ENCODE data around the gene CBX5.
A peak's percentile ranks its signal among the peaks of the same experiment; 100 is the strongest.
"Not testable (repeated sequence)": the region's sequence is repeated elsewhere in the genome, so short reads cannot be mapped to it uniquely, and the experiment has no call there.

CBX5 gene

DNA sequence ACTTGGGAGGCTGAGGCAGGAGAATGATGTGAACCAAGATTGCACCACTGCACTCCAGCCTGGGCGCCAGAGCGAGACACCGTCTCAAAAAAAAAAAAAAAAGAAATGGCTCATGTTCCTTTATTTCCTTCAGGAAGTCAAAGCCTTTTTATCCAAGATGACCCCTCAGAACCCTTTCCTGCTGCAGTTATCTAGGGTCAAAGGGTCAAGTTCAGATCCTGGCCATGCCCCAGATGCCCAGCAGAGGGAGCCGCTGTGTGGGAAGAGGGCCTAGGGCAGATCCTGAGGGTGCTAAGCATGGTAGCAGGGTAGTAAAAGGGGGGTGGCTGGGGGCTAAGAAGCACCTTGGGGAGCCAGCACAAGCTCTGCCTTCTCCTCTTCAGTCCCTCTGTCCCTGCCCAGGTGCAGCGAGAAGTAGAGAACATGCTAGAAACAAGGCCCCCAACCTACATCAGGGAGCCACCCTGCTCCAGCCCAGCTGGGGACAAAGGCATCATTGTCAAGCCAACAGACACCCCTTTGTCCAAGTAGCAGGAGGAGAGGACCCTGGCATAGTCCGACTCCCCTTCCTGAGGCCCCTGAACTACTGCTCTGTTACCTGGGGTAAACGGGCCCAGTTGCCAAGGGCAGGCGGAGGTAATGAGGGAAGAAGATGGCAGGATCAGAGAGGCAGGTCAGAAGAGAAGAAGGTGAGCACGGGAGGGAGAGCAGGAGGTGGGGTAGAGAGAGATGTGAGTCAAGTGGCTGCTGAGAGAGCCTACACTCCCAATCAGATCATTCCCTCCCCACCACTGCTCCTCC lies 14.4 kb upstream of the CBX5 start:
- peak; percentile 19 to 28 for DNase-seq (ENCODE audit: low read depth in 2 of 2)

DNA sequence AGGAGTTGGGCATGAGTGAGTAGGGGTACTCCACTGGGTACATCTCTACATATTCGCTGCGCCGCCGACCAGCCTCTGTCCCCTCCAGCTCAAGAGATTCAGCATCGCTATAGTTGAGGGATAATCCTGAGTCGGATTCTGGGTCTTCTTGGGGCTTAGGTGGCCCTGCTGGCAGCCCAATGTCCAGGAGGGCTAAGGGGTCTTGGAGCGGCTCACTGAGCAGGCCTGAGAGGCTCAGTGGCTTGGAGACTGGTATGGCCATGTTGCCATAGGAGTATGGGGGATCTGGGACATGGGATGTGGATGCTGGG lies 13.0 kb upstream of the CBX5 start:
- DNase-seq (ENCODE audit: low read depth in 2 of 2) = no peak

DNA sequence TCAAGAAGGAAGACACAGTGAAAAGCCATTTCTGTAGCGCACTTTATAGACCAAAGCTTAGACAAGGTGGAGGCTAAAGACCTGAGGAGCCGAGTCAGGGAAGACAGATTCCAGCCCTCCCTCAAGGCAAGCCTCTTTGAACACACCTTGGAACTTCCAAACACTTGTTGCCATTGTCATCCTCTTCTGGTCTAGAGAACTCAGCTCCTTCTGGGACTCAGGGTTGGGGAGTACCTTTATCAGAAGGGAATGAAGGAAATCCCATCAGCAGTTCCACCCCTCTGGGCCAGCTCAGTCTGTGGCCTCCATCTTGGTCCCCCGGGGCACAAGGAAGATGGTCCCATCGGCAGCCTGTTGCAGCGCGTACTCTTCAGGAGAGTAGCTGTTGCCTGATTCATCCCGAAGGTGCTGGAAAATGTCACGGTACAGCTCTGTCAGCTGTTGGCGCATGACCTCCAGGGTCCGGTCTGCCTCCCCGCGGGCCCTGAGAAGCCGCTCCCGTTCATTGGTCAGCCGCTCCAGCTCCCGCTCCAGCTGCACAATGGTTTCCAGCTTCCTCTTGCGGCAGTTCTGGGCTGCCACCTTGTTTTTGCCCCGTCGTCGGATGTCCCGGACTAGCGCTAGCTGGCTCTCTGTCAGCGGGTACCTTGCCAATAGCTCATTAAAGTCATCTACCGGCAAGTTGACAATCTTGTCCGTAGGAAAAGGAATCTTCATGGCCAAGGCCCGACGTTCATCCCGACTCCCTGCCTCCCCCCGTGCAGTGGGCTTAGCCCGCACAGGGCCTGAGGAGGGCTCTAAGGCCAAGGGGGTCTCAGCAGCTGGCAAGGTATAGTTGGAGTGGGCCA lies 12.4 kb upstream of the CBX5 start:
- DNase-seq (ENCODE audit: low read depth in 2 of 2) = no peak

DNA sequence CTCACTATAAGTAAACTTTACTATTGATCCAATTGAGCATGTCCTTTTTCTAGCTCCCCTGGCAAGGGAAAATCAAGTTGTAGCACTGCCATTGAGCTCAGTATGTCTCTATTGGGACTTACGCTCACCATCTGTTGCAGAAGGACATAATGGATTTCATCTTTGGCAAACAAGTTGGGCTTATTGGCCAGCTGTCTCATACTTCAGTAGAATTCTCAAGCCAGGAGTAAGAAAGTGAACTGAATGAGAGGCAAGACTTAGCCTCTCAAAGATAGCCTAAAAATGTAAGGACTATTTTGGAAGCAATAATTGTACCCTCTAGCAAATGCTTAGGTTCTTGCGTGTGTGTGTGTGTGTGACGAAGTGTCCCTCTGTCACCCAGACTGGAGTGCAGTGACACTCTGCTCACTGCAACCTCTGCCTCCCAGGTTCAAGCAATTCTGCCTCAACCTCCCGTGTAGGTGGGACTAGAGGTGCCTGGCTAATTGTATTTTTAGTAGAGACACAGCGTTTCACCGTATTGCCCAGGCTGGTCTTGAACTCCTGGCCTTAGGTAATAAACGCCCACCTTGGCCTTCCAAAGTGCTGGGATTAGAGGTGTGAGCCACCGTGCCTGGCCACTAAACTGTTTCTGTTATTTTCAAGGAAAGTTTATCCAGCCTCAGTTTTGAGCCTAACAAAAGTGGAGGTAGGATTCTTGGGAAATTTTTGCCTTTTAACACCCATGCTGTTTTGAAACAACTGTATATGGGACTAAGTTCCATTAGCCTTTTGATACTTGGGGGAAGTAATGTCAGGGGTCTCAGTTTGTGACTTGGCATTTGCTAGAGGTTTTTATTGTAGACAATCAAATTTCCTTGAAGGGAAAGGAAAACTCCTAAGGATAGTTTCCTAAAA lies 7.6 kb upstream of the CBX5 start:
- DNase-seq (ENCODE audit: low read depth in 2 of 2) = no peak

DNA sequence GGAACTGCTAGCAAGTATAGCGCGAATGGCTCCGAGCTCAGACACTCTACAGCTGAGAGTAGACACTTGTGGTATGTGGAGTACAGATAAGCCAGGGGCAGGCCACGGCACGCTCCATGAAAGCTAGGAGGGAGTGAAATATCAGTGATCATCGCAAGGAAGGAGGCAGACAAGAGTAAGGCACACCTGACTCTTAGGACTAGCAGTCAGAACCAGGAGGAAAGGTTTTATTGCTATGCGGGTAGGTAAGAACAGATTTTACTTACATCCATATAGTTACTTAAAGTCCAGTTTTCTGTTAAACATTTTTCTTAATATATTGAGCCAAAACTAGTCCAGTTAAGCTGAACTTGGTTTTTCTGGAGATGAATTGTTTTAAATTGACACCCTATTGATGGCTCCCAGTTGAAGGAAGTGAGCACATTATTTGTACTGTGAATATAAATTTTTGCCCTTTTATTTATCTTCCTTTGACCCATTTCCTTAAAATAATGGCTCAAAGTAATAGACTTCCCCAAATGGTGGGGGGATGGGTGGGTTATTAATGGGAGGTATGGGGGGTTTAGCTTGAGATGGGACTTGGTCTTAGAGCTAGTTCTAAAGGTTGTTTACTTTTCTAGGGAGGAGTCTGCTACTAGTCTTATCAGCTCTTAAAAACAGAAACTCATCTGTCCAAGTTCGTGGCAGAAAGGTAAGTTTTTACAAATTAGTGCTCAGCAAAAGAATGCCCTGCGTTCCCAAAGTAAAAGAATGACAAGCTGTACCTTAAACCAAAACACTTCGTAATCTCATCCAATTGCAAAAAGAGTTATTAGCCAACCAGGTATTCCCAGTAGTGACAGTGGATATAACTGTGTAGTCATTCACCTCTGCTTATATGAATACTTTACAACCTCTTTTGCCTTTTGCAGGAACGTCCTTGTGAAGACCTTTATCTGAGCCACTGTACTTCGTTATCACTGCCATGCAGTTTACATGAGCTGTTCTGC lies 6.4 kb upstream of the CBX5 start:
- no peak for DNase-seq (ENCODE audit: low read depth in 2 of 2)

DNA sequence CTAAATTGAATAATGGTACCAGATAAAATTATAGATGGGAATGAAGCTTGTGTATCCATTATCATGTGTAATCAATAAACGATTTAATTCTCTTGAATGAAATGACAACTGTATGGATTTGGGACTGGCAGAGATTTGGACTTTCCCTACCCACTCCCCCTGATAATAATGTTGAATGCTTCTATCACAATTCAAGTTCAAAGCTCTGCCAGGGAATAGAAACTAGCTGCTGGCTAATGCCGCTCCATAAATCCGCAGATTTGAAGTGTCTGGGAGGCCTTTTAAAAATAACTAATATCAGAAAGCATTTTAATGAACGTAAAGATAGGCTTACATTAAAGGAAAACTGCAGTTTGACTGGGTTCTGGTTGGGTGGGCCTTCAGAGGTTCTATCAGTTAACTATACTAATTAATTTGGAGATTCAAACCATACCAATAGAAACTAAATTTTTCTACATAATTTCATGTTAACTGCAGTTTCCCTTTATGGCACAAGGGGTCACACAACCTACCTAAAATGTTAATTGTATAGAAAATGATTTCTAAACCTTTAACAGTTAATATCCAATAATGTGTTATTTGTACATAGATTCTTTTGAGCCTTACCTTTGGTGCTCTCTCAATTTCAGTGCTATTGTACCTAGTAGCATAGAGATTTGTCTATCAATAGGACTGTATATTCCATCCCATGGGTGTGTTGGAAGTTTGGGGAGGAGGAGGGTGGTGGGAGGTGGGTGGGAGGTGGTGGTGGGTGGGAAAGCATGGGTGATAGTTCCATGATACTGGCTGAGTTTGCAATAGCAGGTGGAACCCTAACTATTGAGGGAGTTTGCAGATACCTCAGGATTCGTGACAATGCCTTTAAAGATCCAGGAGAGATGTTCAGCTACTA lies 5.5 kb upstream of the CBX5 start:
- no peak for DNase-seq (ENCODE audit: low read depth in 2 of 2)

DNA sequence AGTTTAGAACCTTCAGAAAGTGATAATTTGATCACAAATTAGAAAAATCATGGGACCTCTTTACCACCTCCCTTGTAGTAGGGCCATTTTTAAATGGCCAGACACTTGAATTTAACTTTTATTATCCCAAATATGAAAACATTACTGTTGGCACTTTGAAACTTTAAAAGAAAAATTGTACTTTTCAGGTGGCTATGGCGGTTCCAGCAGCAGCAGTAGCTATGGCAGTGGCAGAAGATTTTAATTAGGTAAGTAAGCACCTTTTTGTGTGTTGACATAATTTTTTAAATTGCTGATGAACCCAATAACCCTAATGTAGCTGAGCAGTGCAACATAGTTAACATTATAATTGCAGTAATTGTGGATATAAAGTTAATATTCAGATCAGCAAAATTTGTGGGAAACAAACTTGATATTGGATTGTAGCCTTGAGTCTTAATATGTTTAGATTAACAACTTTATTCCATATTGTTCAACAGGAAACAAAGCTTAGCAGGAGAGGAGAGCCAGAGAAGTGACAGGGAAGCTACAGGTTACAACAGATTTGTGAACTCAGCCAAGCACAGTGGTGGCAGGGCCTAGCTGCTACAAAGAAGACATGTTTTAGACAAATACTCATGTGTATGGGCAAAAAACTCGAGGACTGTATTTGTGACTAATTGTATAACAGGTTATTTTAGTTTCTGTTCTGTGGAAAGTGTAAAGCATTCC lies 4.3 kb upstream of the CBX5 start:
- DNase-seq (ENCODE audit: low read depth in 2 of 2) = not testable (repeated sequence)

DNA sequence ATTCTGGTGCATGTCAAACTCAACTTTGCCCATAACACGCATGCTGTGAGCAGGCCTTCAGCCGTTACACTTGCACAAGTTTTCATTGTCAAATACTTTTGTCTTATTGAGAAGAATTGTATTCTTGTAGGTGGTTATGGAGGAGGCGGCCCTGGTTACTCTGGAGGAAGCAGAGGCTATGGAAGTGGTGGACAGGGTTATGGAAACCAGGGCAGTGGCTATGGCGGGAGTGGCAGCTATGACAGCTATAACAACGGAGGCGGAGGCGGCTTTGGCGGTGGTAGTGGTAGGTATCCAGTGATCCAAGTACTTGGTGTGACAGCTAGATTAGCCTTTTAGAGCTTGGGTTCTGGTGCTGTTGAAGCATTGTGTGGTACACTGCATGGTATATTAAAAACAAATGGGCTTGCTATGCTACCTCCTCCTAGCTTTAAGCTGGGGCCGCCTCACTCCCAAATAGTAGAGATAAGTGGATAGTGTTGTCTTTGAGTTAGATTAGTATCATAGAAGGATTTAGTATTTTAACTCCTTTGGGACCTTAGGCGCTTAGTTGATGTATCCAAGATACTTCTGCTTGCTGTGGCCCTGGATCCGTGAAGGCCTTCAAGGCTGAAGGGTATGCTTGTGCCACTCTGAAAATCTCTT lies 3.1 kb upstream of the CBX5 start:
- no peak for DNase-seq (ENCODE audit: low read depth in 2 of 2)

DNA sequence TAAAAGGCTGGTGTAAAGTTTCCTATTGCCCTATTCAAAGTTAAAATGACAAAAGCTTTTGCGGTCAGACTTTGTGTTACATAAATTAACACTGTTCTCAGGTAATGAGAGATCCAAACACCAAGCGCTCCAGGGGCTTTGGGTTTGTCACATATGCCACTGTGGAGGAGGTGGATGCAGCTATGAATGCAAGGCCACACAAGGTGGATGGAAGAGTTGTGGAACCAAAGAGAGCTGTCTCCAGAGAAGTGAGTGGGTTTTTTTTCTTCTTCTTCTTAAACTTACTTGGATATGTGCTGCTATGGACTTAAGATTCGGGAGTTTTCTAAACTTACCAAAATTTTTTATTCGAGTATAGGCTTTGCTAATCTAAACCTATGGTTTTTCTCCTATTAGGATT lies 1.8 kb upstream of the CBX5 start:
- DNase-seq (ENCODE audit: low read depth in 2 of 2) = not testable (repeated sequence)

DNA sequence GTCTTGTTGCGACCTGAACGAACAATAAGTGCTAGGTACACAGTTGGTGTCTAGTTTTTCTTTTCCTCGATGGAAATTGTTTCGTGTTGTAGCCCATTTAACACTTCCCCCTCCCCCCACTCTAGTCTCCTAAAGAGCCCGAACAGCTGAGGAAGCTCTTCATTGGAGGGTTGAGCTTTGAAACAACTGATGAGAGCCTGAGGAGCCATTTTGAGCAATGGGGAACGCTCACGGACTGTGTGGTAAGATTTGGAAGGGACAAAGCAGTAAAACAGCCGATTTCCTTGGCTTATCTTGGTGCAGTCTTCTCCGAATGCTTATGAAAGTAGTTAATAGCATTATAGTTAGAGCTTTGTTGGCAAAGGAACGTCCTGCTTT lies 1.3 kb upstream of the CBX5 start:
- not testable (repeated sequence) for DNase-seq (ENCODE audit: low read depth in 2 of 2)

DNA sequence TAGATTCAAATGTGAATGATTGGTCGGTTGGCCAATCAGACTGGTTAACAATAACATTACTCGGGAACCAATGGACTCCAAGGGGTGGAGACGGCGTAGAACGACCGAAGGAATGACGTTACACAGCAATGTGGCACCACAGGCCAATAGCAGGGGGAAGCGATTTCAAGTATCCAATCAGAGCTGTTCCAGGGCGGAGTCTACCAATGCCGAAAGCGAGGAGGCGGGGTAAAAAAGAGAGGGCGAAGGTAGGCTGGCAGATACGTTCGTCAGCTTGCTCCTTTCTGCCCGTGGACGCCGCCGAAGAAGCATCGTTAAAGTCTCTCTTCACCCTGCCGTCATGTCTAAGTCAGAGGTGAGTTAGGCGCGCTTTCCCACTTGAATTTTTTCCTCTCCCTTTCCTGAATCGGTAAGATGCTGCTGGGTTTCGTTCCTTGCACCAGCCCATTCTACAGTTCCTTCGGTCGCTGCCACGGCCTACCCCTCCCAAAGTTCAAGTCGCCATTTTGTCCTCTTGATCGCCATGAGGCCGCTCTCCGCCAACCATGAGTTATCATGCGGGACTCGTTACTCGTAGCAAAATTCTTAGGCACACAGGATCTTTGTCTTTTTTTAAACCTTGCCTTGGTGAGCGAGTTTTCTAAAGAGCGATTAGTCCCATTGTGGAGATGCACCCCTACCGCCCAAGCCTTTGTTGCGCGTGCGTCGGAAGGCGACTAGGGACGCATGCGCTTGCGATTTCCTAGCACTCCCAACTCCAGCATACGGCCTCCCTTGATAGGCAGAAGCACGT lies 742 bp upstream of the CBX5 start, which contains the start of gene HNRNPA1:
Gene HNRNPA1 (plus strand): TSS at position 259 of the 793 bp plus-strand sequence. CDS start 82 bp downstream, at position 341.
- DNase-seq (ENCODE audit: low read depth in 2 of 2) = peak; percentile 83 to 96

DNA sequence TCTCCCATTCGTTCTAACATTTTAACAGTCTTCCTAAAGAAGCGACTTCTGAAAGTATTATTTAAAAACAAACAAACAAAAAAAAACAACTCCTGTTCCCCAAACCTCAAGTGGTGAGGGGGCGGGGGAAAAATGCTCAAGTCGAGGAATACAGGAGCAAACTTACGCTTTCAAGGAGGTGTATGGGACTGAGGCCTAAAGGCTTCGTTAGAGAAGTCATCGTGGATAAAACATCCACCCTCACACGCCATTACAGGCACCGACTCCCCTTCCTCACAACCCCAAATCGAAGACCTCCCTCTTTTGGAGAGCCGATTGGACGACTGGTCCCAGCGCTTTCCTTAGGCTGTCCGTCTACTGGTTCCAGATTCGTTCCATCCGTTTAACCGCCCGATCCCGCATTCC lies 693 bp downstream of the CBX5 start:
- DNase-seq (ENCODE audit: low read depth in 2 of 2) = no peak

DNA sequence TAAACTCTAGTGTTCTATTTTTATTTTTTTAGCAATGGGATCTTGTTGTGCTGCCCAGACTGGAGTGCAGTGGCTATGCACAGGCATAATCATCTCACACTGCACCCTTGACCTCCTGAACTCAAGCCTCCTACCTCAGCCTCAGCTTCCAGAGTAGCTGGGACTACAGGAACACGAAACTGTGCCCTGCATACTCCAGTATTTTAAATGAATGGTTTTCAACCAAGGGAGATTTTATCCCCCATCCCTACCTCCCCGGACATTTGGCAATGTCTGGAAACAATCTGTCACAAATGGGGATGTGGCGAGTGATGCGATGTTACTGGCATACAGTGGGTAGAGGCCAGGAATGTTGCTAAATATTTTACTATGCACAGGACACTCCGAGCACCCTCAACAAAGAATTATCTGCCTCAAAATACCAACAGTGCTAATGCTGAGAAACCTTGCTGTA lies 2.1 kb downstream of the CBX5 start:
- no peak for DNase-seq (ENCODE audit: low read depth in 2 of 2)

DNA sequence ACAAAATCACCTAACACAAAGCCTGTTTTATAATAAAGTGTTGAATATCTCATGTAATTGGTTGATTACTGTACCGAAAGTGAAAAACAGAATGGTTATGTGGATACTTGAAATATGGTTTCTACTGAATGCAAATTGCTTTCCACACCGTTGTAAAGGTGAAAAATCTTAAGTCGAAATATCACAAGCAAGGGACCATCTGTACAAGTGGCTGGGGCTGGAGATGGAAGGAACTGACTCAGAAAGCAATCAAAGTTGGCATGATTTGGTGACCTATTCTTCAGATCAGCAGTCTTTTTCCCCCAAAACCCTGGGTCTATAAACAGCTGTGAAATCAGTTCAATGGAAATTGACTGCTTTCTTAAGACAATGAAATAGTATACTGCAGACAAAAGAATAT lies 3.6 kb downstream of the CBX5 start:
- no peak for DNase-seq (ENCODE audit: low read depth in 2 of 2)

DNA sequence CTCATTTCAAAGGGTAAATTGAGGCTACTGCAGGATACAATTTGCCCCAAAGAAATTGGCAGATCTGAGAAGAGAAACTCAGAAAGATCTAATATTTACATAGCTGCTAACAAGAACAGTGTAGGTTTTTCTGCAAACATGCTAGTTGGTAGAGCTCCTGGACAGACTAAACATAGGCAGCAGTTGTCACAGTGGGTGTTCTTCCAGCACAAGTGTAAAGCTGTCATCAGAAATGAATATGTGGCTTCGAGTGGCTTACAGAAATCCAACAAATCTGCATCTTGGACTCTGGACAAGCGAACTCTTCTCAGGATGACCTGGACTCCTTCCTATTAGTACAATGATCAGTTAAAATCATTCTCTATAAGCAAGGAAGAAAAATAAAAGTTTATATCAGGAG lies 5.9 kb downstream of the CBX5 start:
- no peak for DNase-seq (ENCODE audit: low read depth in 2 of 2)

DNA sequence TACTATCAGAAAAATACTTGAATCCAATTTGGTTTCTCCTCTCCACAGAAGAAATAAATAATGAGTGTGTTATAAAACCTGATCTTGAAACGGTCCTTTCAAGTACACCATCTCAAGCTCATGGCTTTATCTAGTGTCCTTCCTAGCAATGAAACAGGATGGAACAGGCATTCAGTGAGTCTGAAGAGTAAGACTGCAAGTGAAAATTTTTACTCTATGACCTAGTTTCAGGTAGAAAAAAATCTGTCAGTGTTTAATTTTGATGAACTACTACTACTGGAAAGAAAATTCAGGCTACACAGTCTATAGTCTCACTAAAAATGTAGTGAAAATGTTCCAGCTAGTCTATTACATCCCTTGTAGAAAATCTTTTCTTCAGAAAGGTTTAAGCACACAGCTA lies 7.7 kb downstream of the CBX5 start:
- no peak for DNase-seq (ENCODE audit: low read depth in 2 of 2)

DNA sequence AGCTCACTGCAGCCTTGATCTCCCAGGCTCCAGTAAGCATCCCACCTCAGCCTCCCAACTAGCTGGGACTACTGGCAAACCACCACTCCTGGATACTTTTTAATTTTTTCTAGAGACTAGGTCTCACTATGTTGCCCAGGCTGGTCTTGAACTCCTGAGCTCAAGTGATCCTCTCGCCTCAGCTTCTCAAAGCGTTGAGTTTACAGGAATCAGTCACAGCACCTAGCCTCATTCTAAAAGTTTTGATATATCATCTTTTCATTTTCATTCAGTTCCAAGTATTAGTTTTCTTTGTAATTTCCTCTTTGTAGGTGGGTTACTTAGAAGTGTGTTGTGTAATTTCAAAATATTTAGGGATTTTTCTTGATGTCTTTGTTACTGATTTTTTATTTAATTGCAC lies 9.6 kb downstream of the CBX5 start:
- no peak for DNase-seq (ENCODE audit: low read depth in 2 of 2)

DNA sequence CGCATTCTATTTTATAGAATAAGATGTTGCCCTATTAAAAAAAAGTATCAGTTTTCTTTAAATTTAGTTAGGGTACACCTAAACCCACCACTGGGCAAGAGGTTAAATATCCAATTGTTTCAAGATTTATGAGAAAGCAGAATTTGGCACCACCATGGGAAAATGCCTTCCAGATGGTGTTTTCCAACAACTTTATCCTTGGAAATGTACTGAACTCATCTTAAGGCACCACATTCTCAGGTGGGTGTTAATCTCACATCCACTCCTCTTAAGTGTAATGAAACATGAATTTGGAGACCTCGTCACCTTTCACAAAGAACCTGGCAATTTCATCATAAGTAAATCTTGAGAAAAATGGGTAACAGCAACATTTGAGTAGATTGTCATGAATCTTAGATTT lies 13.1 kb downstream of the CBX5 start:
- no peak for DNase-seq (ENCODE audit: low read depth in 2 of 2)
